SK-N-SH (cell line): Measurements from ENCODE around the gene CACNG7. TPM values are rescaled to one million over a fixed set of nuclear protein-coding genes. Genes with fewer than 3 reads are reported as not detected.
A peak's percentile ranks its signal among the peaks of the same experiment; 100 is the strongest.

Experiments
- CTCF ChIA-PET: fragments of 300-600, 350-600 bp; formaldehyde crosslinking; extraction: SDS; loops from one replicate; lab custom pipeline; 2021; lab: Yijun Ruan, JAX
- POLR2A ChIA-PET: fragments of 350-600 bp; sonication (Branson Sonifier 250); formaldehyde crosslinking; extraction: SDS; loops from one replicate; lab custom pipeline; 2020; ENCODE audit warnings: antibody characterized with exemption, inconsistent platforms; lab: Yijun Ruan, JAX
- DNase-seq: peaks from one replicate; pipeline ENCODE4 v3.0.0; 2012
- H2AFZ ChIP-seq: fragments of 200-600 bp; sonication (generic); 2 replicates; pipeline ENCODE4 v1.8.1; 2016; ENCODE audit warnings: antibody characterized with exemption, mild to moderate bottlenecking, low read depth
- H3F3A ChIP-seq: fragments of 200-600 bp; sonication (generic); replicated peaks from 2 replicates; pipeline ENCODE3; 2016; ENCODE audit warnings: antibody characterized with exemption, mild to moderate bottlenecking; ENCODE audit not compliant: insufficient read depth
- H3K27ac ChIP-seq, 2 experiments: fragments of 200-500 bp in 1 of 2; fragments of 200-600 bp in 1 of 2; sonication (Bioruptor generic) in 1 of 2; sonication (generic), shearing (Covaris generic) in 1 of 2; 2 replicates each; pipeline versions ENCODE4 v1.5.1 to v1.6.1; 2014 to 2016; ENCODE audit warnings: low read depth in 2 of 2, inconsistent platforms in 1 of 2, low read length in 1 of 2, mild to moderate bottlenecking in 1 of 2, mixed read lengths in 1 of 2
- H3K27me3 ChIP-seq: fragments of 200-600 bp; sonication (generic), shearing (Covaris generic); 2 replicates; pipeline ENCODE4 v1.6.1; 2016; ENCODE audit warnings: mixed run types; ENCODE audit not compliant: insufficient read depth
- H3K36me3 ChIP-seq, 2 experiments: fragments of 200-500 bp in 1 of 2; fragments of 200-600 bp in 1 of 2; sonication (Bioruptor generic) in 1 of 2; sonication (generic) in 1 of 2; replicated peaks in 1 of 2; 2 replicates each; pipeline versions ENCODE3 to v1.5.1; 2014 to 2016; ENCODE audit warnings: low read length in 1 of 2, mild to moderate bottlenecking in 1 of 2; ENCODE audit not compliant: insufficient read depth in 2 of 2, control insufficient read depth in 1 of 2
- H3K4me1 ChIP-seq, 2 experiments: fragments of 200-500 bp in 1 of 2; fragments of 200-600 bp in 1 of 2; sonication (Bioruptor generic) in 1 of 2; sonication (generic), shearing (Covaris generic) in 1 of 2; 2 replicates each; pipeline versions ENCODE4 v1.5.1 to v1.6.1; 2014 to 2016; ENCODE audit warnings: low read depth in 1 of 2, low read length in 1 of 2, mixed run types in 1 of 2; ENCODE audit not compliant: insufficient read depth in 2 of 2, control insufficient read depth in 1 of 2
- H3K4me2 ChIP-seq: fragments of 200-600 bp; sonication (generic), shearing (Covaris generic); 2 replicates; pipeline ENCODE4 v1.6.1; 2017; ENCODE audit warnings: mixed run types
- H3K4me3 ChIP-seq, 2 experiments: fragments of 200-500 bp in 1 of 2; fragments of 200-600 bp in 1 of 2; sonication (Bioruptor generic) in 1 of 2; sonication (generic), shearing (Covaris generic) in 1 of 2; 2 replicates each; pipeline versions ENCODE4 v1.5.1 to v1.8.1; 2014 to 2016; ENCODE audit warnings: low read depth in 2 of 2, inconsistent platforms in 1 of 2, low read length in 1 of 2, mild to moderate bottlenecking in 1 of 2, mixed read lengths in 1 of 2, moderate library complexity in 1 of 2
- H3K79me2 ChIP-seq: fragments of 200-600 bp; sonication (generic); 2 replicates; pipeline ENCODE4 v1.8.1; 2017; ENCODE audit warnings: mild to moderate bottlenecking; ENCODE audit not compliant: insufficient read depth
- H3K9ac ChIP-seq: fragments of 200-600 bp; sonication (generic); 2 replicates; pipeline ENCODE4 v1.6.1; 2017; ENCODE audit warnings: mixed run types
- H3K9me2 ChIP-seq: fragments of 200-600 bp; sonication (generic); 2 replicates; pipeline ENCODE4 v1.6.1; 2017; ENCODE audit warnings: mixed run types
- H3K9me3 ChIP-seq: fragments of 200-600 bp; sonication (generic); 2 replicates; pipeline ENCODE4 v1.6.1; 2017; ENCODE audit warnings: mixed run types, mild to moderate bottlenecking, moderate library complexity
- H4K20me1 ChIP-seq: fragments of 200-600 bp; sonication (generic); 2 replicates; pipeline ENCODE4 v1.6.1; 2017; ENCODE audit warnings: mild to moderate bottlenecking, mixed run types; ENCODE audit not compliant: insufficient read depth
- CHD2 ChIP-seq: fragments of 150-350 bp; IDR thresholded peaks from 2 replicates; pipeline ENCODE4 v1.6.1; 2018; ENCODE audit warnings: low read length; ENCODE audit not compliant: partially characterized antibody
- ELF1 ChIP-seq: IDR thresholded peaks from 2 replicates; pipeline ENCODE4 v1.4.0; 2012
- FOSL2 ChIP-seq: IDR thresholded peaks from 2 replicates; pipeline ENCODE4 v1.4.0; 2012; ENCODE audit warnings: low read depth, mild to moderate bottlenecking, moderate library complexity, borderline replicate concordance
- FOXJ3 ChIP-seq: sonication (generic); formaldehyde crosslinking; IDR thresholded peaks from 2 replicates; pipeline ENCODE4 v1.5.1; 2020; ENCODE audit warnings: mild to moderate bottlenecking, missing genetic modification reagents
- MAX ChIP-seq: IDR thresholded peaks from 2 replicates; pipeline ENCODE4 v1.4.0; 2012; ENCODE audit warnings: low read depth
- MEF2A ChIP-seq: IDR thresholded peaks from 2 replicates; pipeline ENCODE4 v1.4.0; 2012; ENCODE audit warnings: low read depth, borderline replicate concordance
- NRF1 ChIP-seq: IDR thresholded peaks from 2 replicates; pipeline ENCODE4 v1.6.1; 2012; ENCODE audit warnings: low read depth, mild to moderate bottlenecking, low read length
- REST ChIP-seq: IDR thresholded peaks from 2 replicates; pipeline ENCODE4 v1.6.1; 2012; ENCODE audit warnings: mild to moderate bottlenecking, low read depth, low read length, moderate library complexity
- RXRA ChIP-seq: IDR thresholded peaks from 2 replicates; pipeline ENCODE4 v1.4.0; 2012; ENCODE audit warnings: low read depth, mild to moderate bottlenecking, borderline replicate concordance
- SMC3 ChIP-seq: IDR thresholded peaks from 2 replicates; pipeline ENCODE4 v1.6.1; 2012; ENCODE audit warnings: low read depth, low read length, improper control_type of control experiment
- TCF12 ChIP-seq: IDR thresholded peaks from 2 replicates; pipeline ENCODE4 v1.4.0; 2012
- USF1 ChIP-seq: IDR thresholded peaks from 2 replicates; pipeline ENCODE4 v1.4.0; 2012; ENCODE audit warnings: low read depth, borderline replicate concordance
- YY1 ChIP-seq: IDR thresholded peaks from 2 replicates; pipeline ENCODE4 v1.4.0; 2012; ENCODE audit warnings: low read depth, mild to moderate bottlenecking
- ZBTB33 ChIP-seq: IDR thresholded peaks from 2 replicates; pipeline ENCODE4 v1.4.0; 2012; ENCODE audit warnings: low read depth, borderline replicate concordance
- WGBS: methylation state at CpG from one replicate; pipeline ENCODE4 v1.1.6; 2017; ENCODE audit warnings: low lambda C conversion rate; 5-methylcytosine and 5-hydroxymethylcytosine counted together
- polyA plus RNA-seq, 3 experiments: library from polyadenylated mRNA; depleted of rRNA; stranded (reverse); fragments of >200 nt; gene quantifications; 2 replicates each; pipeline ENCODE4 v1.2.3, GENCODE V29; 2012

The CACNG7 gene
- polyA plus RNA-seq, 1 of the 3 experiments (the other 2 are of a cell fraction), result 25.7 TPM

GRCh38 chr19:53982001-53982451, 72.9 kb downstream of the CACNG7 start:
- Histone ChIP-seq H3K4me1 (peaks cover 7 to 23% of the 10 kb centered on the region in 2 experiments; a peak in 3 of 4 replicates), H3K36me3 (no peaks in the 10 kb centered on the region), H3K9me3 (no peaks in the 10 kb centered on the region), H3K79me2 (peaks cover 11% of the 10 kb centered on the region), H4K20me1 (no peaks in the 10 kb centered on the region), H3K27me3 (no peaks in the 10 kb centered on the region), H2AFZ (no peak overlapping the region), H3K9me2 (no peaks in the 10 kb centered on the region), H3F3A (peaks cover 47% of the 10 kb centered on the region), H3K4me2 (no peak overlapping the region; the same call in 1 of the 2 replicates), H3K9ac (no peak overlapping the region), H3K27ac (no peak overlapping the region), H3K4me3 (peak overlapping the region in 1 of 2 experiments; percentile 21; a peak in 1 of 4 replicates)
- POLR2A ChIA-PET, result no interaction called here
- CTCF ChIA-PET, result no interaction called here
- peak; percentile 64 for DNase-seq
- TF ChIP-seq USF1 (no peak), SMC3 (no peak), MAX (no peak)
- 52% methylated on average over 29 of the region's 62 CpGs for WGBS

- Histone ChIP-seq H3K4me1 (peaks cover 7 to 19% of the 10 kb centered on the region in 2 experiments; a peak in 3 of 4 replicates), H2AFZ (no peak overlapping the region), H3K27ac (no peak overlapping the region), H3K9me3 (no peaks in the 10 kb centered on the region), H4K20me1 (no peaks in the 10 kb centered on the region), H3F3A (peaks cover 50% of the 10 kb centered on the region), H3K4me2 (no peak overlapping the region), H3K4me3 (peak overlapping the region in 1 of 2 experiments; percentile 21; a peak in 1 of 4 replicates), H3K36me3 (no peaks in the 10 kb centered on the region), H3K9me2 (no peaks in the 10 kb centered on the region), H3K27me3 (no peaks in the 10 kb centered on the region), H3K9ac (no peak overlapping the region), H3K79me2 (peaks cover 11% of the 10 kb centered on the region)
- ChIA-PET POLR2A (no interaction called here), CTCF (interaction anchor here (0.8 kb wide), 1 partner anchor 76 kb away, joined by 3 read pairs; no protein-coding TSS in a partner anchor)
- peak; percentile 80 for DNase-seq
- WGBS, result no CpG with 5 or more reads among the region's 61 CpGs
- TF ChIP-seq TCF12, result no peak
- no peak for TF ChIP-seq ELF1
- no peak for TF ChIP-seq YY1
- TF ChIP-seq MAX, result 0 out of 2 replicates have a peak, but pooled peaks have one; percentile 17
- TF ChIP-seq REST, result no peak
- TF ChIP-seq MEF2A, result no peak
- TF ChIP-seq FOXJ3, result no peak
- no peak for TF ChIP-seq RXRA
- peak; percentile 35; the same call in 1 of the 2 replicates for TF ChIP-seq NRF1
- TF ChIP-seq ZBTB33, result no peak
- TF ChIP-seq CHD2, result no peak
- TF ChIP-seq USF1, result no peak
- no peak for TF ChIP-seq FOSL2
These were observed 73.5 kb downstream of the CACNG7 start for GRCh38 chr19:53982611-53983010.
